Measurements from ENCODE around the gene ARF1. TPM values are rescaled to one million over a fixed set of nuclear protein-coding genes. Genes with fewer than 3 reads are reported as not detected.
A peak's percentile ranks its signal among the peaks of the same experiment; 100 is the strongest.

ARF1 gene
- total and polyA plus RNA-seq, 2 of the 13 experiments (the other 11 are each of a cell fraction or from before 2014, with no cell fraction given), result 186 to 327 TPM

- TF ChIP-seq ZNF800 (CRISPR knock-in tag; IDR thresholded peaks at IDR 0.05) (peak; percentile 96), ZNF281 (CRISPR knock-in tag; IDR thresholded peaks at IDR 0.05; ENCODE audit: borderline replicate concordance) (no peak), SP1 (IDR thresholded peaks at IDR 0.05) (no peak), SP1 (CRISPR knock-in tag; IDR thresholded peaks at IDR 0.05) (peak; percentile 97), FOXP1 (IDR thresholded peaks at IDR 0.05) (no peak), FOXP1 (CRISPR knock-in tag; IDR thresholded peaks at IDR 0.05) (no peak), ZNF354B (CRISPR knock-in tag; IDR thresholded peaks at IDR 0.05) (no peak), FUBP1 (CRISPR knock-in tag; IDR thresholded peaks at IDR 0.05; ENCODE audit: borderline replicate concordance) (no peak), ZNF317 (CRISPR knock-in tag; IDR thresholded peaks at IDR 0.05) (peak; percentile 60; the same call in 1 of the 2 replicates), ZNF83 (CRISPR knock-in tag; IDR thresholded peaks at IDR 0.05; ENCODE audit: borderline replicate concordance) (no peak), ZNF589 (CRISPR knock-in tag; conservative IDR thresholded peaks at IDR 0.05) (peak; percentile 89), MLX (CRISPR knock-in tag; IDR thresholded peaks at IDR 0.05) (peak; percentile 53; the same call in 1 of the 2 replicates), ZNF703 (CRISPR knock-in tag; IDR thresholded peaks at IDR 0.05; ENCODE audit: borderline replicate concordance) (peak; percentile 83; the same call in 1 of the 2 replicates), E2F1 (CRISPR knock-in tag; IDR thresholded peaks at IDR 0.05) (peak; percentile 98), MYC (CRISPR knock-in tag; IDR thresholded peaks at IDR 0.05; ENCODE audit: borderline replicate concordance) (peak; percentile 92; the same call in 1 of the 2 replicates), ARID2 (CRISPR knock-in tag; IDR thresholded peaks at IDR 0.05; ENCODE audit: borderline replicate concordance) (no peak), ZSCAN25 (CRISPR knock-in tag; IDR thresholded peaks at IDR 0.05) (0 out of 2 replicates have a peak, but pooled peaks have one; percentile 44), AKAP8 (CRISPR knock-in tag; IDR thresholded peaks at IDR 0.05) (0 out of 2 replicates have a peak, but pooled peaks have one; percentile 63), KAT8 (CRISPR knock-in tag; IDR thresholded peaks at IDR 0.05) (peak; percentile 97), NR1H2 (CRISPR knock-in tag; IDR thresholded peaks at IDR 0.05; ENCODE audit: borderline replicate concordance, low read depth) (no peak), FLYWCH1 (CRISPR knock-in tag; IDR thresholded peaks at IDR 0.05) (0 out of 2 replicates have a peak, but pooled peaks have one; percentile 64), NKX3-1 (CRISPR knock-in tag; IDR thresholded peaks at IDR 0.05) (no peak)
Observed at GRCh38 chr1:228102791-228103620, 20.5 kb downstream of the ARF1 start, which contains the start of gene C1orf35 (continued).
